GM12891 (cell line): ENCODE data around the gene LEMD2.

Experiments
- PAX5 ChIP-seq: IDR thresholded peaks from 2 replicates; pipeline ENCODE4 v1.6.1; 2011; ENCODE audit warnings: low read length, moderate library complexity, mild to moderate bottlenecking; ENCODE audit not compliant: insufficient read depth, severe bottlenecking
- POLR2A ChIP-seq: IDR thresholded peaks from 2 replicates; pipeline ENCODE4 v1.6.1; 2011; ENCODE audit warnings: low read depth, low read length, control low read depth
- POLR2AphosphoS5 ChIP-seq: IDR thresholded peaks from 2 replicates; pipeline ENCODE4 v1.6.1; 2011; ENCODE audit warnings: low read depth, low read length, control low read depth
- SPI1 ChIP-seq: IDR thresholded peaks from 2 replicates; pipeline ENCODE4 v1.6.1; 2011; ENCODE audit warnings: low read depth, low read length, control low read depth
- TAF1 ChIP-seq: IDR thresholded peaks from 2 replicates; pipeline ENCODE4 v1.6.1; 2011; ENCODE audit warnings: low read depth, low read length, control low read depth

GRCh38 chr6:33765368-33765767 lies 23.6 kb downstream of the LEMD2 start:
- TF ChIP-seq POLR2A: no peak
- no peak for TF ChIP-seq SPI1
- TF ChIP-seq TAF1: no peak
- no peak for TF ChIP-seq POLR2AphosphoS5
- no peak for TF ChIP-seq PAX5
